IMR-90 (cell line): ENCODE results near the gene ATP1B1. TPM values are rescaled to one million over a fixed set of nuclear protein-coding genes. Genes with fewer than 3 reads are reported as not detected.
A peak's percentile ranks its signal among the peaks of the same experiment; 100 is the strongest.

Source experiments
- ATAC-seq: fragments of 200-7000 bp; cut with Tn5 transposase; 2 replicates; pipeline ENCODE4 v1.9.1; 2020; ENCODE audit warnings: low read depth, mild to moderate bottlenecking, moderate library complexity
- BruUV-seq: library from RNA; stranded (reverse); fragments of 400-500 nt; replicated peaks from 2 replicates; lab custom pipeline; 2021; lab: Mats Ljungman, UMichigan
- CTCF ChIA-PET: fragments of 300-600 bp; formaldehyde crosslinking; extraction: SDS; loops from one replicate; lab custom pipeline; 2021; ENCODE audit warnings: antibody characterized with exemption; lab: Yijun Ruan, JAX
- POLR2A ChIA-PET: fragments of 300-600 bp; sonication (Branson Sonifier 250); formaldehyde crosslinking; loops from one replicate; lab custom pipeline; 2022; ENCODE audit warnings: antibody characterized with exemption; ENCODE audit not compliant: unreplicated experiment; lab: Charles Lee
- DNase-seq: peaks from one replicate; pipeline ENCODE4 v3.0.0; 2013
- H2AFZ ChIP-seq: replicated peaks from 2 replicates; pipeline ENCODE3; 2013; ENCODE audit warnings: low read length, mild to moderate bottlenecking; ENCODE audit not compliant: poor library complexity
- H2AK5ac ChIP-seq: 2 replicates; pipeline ENCODE4 v1.6.1; 2013; ENCODE audit warnings: low read depth, low read length, inconsistent platforms
- H2AK9ac ChIP-seq: replicated peaks from 2 replicates; pipeline ENCODE3; 2013; ENCODE audit warnings: mild to moderate bottlenecking, low read depth, low read length, moderate library complexity; ENCODE audit not compliant: poor library complexity
- H2BK120ac ChIP-seq: 2 replicates; pipeline ENCODE4 v1.6.1; 2013; ENCODE audit warnings: low read depth, low read length, inconsistent platforms
- H2BK15ac ChIP-seq: 3 replicates; pipeline ENCODE4 v1.6.1; 2013; ENCODE audit warnings: low read depth, low read length, inconsistent platforms
- H2BK20ac ChIP-seq: 2 replicates; pipeline ENCODE4 v1.6.1; 2013; ENCODE audit warnings: low read depth, mild to moderate bottlenecking, inconsistent platforms, low read length, moderate library complexity
- H2BK5ac ChIP-seq: 2 replicates; pipeline ENCODE4 v1.6.1; 2013; ENCODE audit warnings: mild to moderate bottlenecking, low read depth, low read length, inconsistent platforms; ENCODE audit not compliant: poor library complexity, severe bottlenecking
- H3K14ac ChIP-seq: replicated peaks from 2 replicates; pipeline ENCODE4 v1.6.1; 2013; ENCODE audit warnings: low read depth, low read length, inconsistent platforms
- H3K18ac ChIP-seq: 2 replicates; pipeline ENCODE4 v1.6.1; 2013; ENCODE audit warnings: low read depth, low read length, control low read depth
- H3K23ac ChIP-seq: 2 replicates; pipeline ENCODE4 v1.6.1; 2013; ENCODE audit warnings: low read depth, low read length, inconsistent platforms
- H3K27ac ChIP-seq: 2 replicates; pipeline ENCODE4 v1.5.1; 2013; ENCODE audit warnings: mild to moderate bottlenecking, control low read depth, low read length; ENCODE audit not compliant: insufficient read depth
- H3K27me3 ChIP-seq: 2 replicates; pipeline ENCODE4 v1.6.1; 2013; ENCODE audit warnings: low read length; ENCODE audit not compliant: control insufficient read depth, insufficient read depth
- H3K36me3 ChIP-seq: 2 replicates; pipeline ENCODE4 v1.6.1; 2013; ENCODE audit warnings: low read length, mixed read lengths; ENCODE audit not compliant: control insufficient read depth, insufficient read depth
- H3K4ac ChIP-seq: 2 replicates; pipeline ENCODE4 v1.6.1; 2013; ENCODE audit warnings: low read depth, low read length, inconsistent platforms
- H3K4me1 ChIP-seq: 2 replicates; pipeline ENCODE4 v1.6.1; 2013; ENCODE audit warnings: low read length, mixed read lengths; ENCODE audit not compliant: control insufficient read depth, insufficient read depth
- H3K4me2 ChIP-seq: 2 replicates; pipeline ENCODE4 v1.6.1; 2013; ENCODE audit warnings: low read depth, mild to moderate bottlenecking, control low read depth, low read length, moderate library complexity
- H3K4me3 ChIP-seq: 2 replicates; pipeline ENCODE4 v1.5.1; 2013; ENCODE audit warnings: low read depth, mild to moderate bottlenecking, control low read depth, low read length, moderate library complexity; ENCODE audit not compliant: insufficient read depth
- H3K56ac ChIP-seq: 2 replicates; pipeline ENCODE4 v1.6.1; 2013; ENCODE audit warnings: low read length, inconsistent platforms; ENCODE audit not compliant: insufficient read depth; ENCODE audit errors: extremely low read depth
- H3K79me1 ChIP-seq, 2 experiments: 2 replicates each; pipeline ENCODE4 v1.6.1; 2013; ENCODE audit warnings: low read length in 2 of 2, inconsistent platforms in 1 of 2, low read depth in 1 of 2
- H3K9ac ChIP-seq: 2 replicates; pipeline ENCODE4 v1.6.1; 2013; ENCODE audit warnings: low read depth, low read length, control low read depth
- H3K9me1 ChIP-seq: 2 replicates; pipeline ENCODE4 v1.6.1; 2013; ENCODE audit warnings: low read length, inconsistent platforms; ENCODE audit not compliant: insufficient read depth
- H3K9me3 ChIP-seq: 2 replicates; pipeline ENCODE4 v1.6.1; 2013; ENCODE audit warnings: low read length; ENCODE audit not compliant: control insufficient read depth, insufficient read depth
- H4K20me1 ChIP-seq: 2 replicates; pipeline ENCODE4 v1.6.1; 2013; ENCODE audit warnings: low read length, inconsistent platforms; ENCODE audit not compliant: insufficient read depth
- H4K5ac ChIP-seq: 2 replicates; pipeline ENCODE4 v1.6.1; 2013; ENCODE audit warnings: mild to moderate bottlenecking, low read depth, low read length, control low read depth
- H4K8ac ChIP-seq, 2 experiments: 2 replicates each; pipeline ENCODE4 v1.6.1; 2013; ENCODE audit warnings: low read depth in 2 of 2, low read length in 2 of 2, control low read depth in 1 of 2, inconsistent platforms in 1 of 2
- H4K91ac ChIP-seq: 2 replicates; pipeline ENCODE4 v1.6.1; 2013; ENCODE audit warnings: low read depth, low read length, inconsistent platforms; ENCODE audit not compliant: insufficient read depth
- CEBPB ChIP-seq: IDR thresholded peaks from 2 replicates; pipeline ENCODE4 v1.6.1; 2012; ENCODE audit warnings: low read depth, low read length, improper control_type of control experiment
- CHD1 ChIP-seq: IDR thresholded peaks from 2 replicates; pipeline ENCODE4 v1.6.1; 2012; ENCODE audit warnings: low read depth, low read length, improper control_type of control experiment
- ELK1 ChIP-seq: fragments of 150-350 bp; IDR thresholded peaks from 2 replicates; pipeline ENCODE4 v1.6.1; 2016; ENCODE audit warnings: low read depth, mild to moderate bottlenecking, low read length, moderate library complexity, borderline replicate concordance
- FOS ChIP-seq: fragments of 150-350 bp; IDR thresholded peaks from 2 replicates; pipeline ENCODE4 v1.6.1; 2016; ENCODE audit warnings: low read depth, low read length
- MAFK ChIP-seq: IDR thresholded peaks from 2 replicates; pipeline ENCODE4 v1.6.1; 2012; ENCODE audit warnings: low read depth, low read length, improper control_type of control experiment
- MAZ ChIP-seq: IDR thresholded peaks from 2 replicates; pipeline ENCODE4 v1.6.1; 2012; ENCODE audit warnings: low read depth, mild to moderate bottlenecking, low read length, improper control_type of control experiment, moderate library complexity, borderline replicate concordance
- MXI1 ChIP-seq: IDR thresholded peaks from 2 replicates; pipeline ENCODE4 v1.6.1; 2012; ENCODE audit warnings: low read depth, mild to moderate bottlenecking, low read length, moderate library complexity, borderline replicate concordance
- NFE2L2 ChIP-seq: fragments of 150-350 bp; IDR thresholded peaks from 2 replicates; pipeline ENCODE4 v1.6.1; 2016; ENCODE audit warnings: low read depth, mild to moderate bottlenecking, low read length
- POLR2A ChIP-seq: IDR thresholded peaks from 2 replicates; pipeline ENCODE4 v1.6.1; 2012; ENCODE audit warnings: mild to moderate bottlenecking, low read depth, low read length
- RAD21 ChIP-seq: IDR thresholded peaks from 2 replicates; pipeline ENCODE4 v1.6.1; 2012; ENCODE audit warnings: low read length, improper control_type of control experiment
- RCOR1 ChIP-seq: IDR thresholded peaks from 2 replicates; pipeline ENCODE4 v1.6.1; 2012; ENCODE audit warnings: mild to moderate bottlenecking, low read length, improper control_type of control experiment; ENCODE audit not compliant: insufficient replicate concordance
- RFX5 ChIP-seq: IDR thresholded peaks from 2 replicates; pipeline ENCODE4 v1.8.0; 2012; ENCODE audit warnings: low read depth, mild to moderate bottlenecking, low read length, moderate library complexity
- SMC3 ChIP-seq: fragments of 150-350 bp; IDR thresholded peaks from 2 replicates; pipeline ENCODE4 v1.6.1; 2016; ENCODE audit warnings: low read depth, mild to moderate bottlenecking, antibody characterized with exemption, low read length, moderate library complexity
- USF2 ChIP-seq: fragments of 150-350 bp; IDR thresholded peaks from 2 replicates; pipeline ENCODE4 v1.6.1; 2017; ENCODE audit warnings: mild to moderate bottlenecking, antibody characterized with exemption, low read length, low read depth
- WGBS, 2 experiments: methylation state at CpG; one replicate each; pipeline versions ENCODE4 v1.1.5 to v1.1.7; 2013; ENCODE audit warnings: missing lambda C conversion rate in 2 of 2; ENCODE audit not compliant: insufficient read length in 1 of 2; ENCODE audit errors: extremely low coverage in 2 of 2; 5-methylcytosine and 5-hydroxymethylcytosine counted together
- dilution Hi-C: fragments of 300-500 bp; cut with HindIII; formaldehyde crosslinking; loops from one replicate; pipeline ENCODE4 v1.14.3; 2018; ENCODE audit warnings: low sequenced_read_pairs; ENCODE audit not compliant: unreplicated experiment
- in situ Hi-C: fragments of 300-500 bp; cut with MboI; formaldehyde crosslinking; loops from 3 replicates; pipeline ENCODE4 v1.14.3; 2019; ENCODE audit warnings: low sequenced_read_pairs, inconsistent platforms, mixed read lengths
- intact Hi-C: fragments of 100-400 bp; cut with micrococcal nuclease; formaldehyde crosslinking; loops from 2 replicates; pipeline ENCODE4 v1.10.0; 2022
- polyA plus RNA-seq, 3 experiments: library from polyadenylated mRNA; depleted of rRNA; stranded (reverse); fragments of >200 nt; gene quantifications; 2 replicates each; pipeline ENCODE4 v1.2.3, GENCODE V29; 2012; ENCODE audit warnings: low replicate concordance in 1 of 3
- total RNA-seq: library from RNA; depleted of rRNA; stranded (reverse); fragments of >200 nt; gene quantifications from 2 replicates; pipeline ENCODE4 v1.2.3, GENCODE V29; 2012

ATP1B1 gene
- total and polyA plus RNA-seq, 2 of the 4 experiments (the other 2 are of a cell fraction): 14.5 to 22.1 TPM

- peak overlapping the region; percentile 21; the same call in 1 of the 2 replicates for H3K9ac ChIP-seq
Observed at GRCh38 chr1:169113613-169114119, 7.2 kb downstream of the ATP1B1 start.

More at GRCh38 chr1:169113613-169114119, 7.2 kb downstream of the ATP1B1 start:
- H4K8ac ChIP-seq: peak overlapping the region; percentile 78 to 89
- no peak overlapping the region for H3K4me3 ChIP-seq
- peak overlapping the region; percentile 97 for H2BK20ac ChIP-seq
- TF ChIP-seq NFE2L2 (no peak), MAFK (no peak), SMC3 (no peak), ELK1 (no peak), RAD21 (no peak), RFX5 (no peak), MXI1 (no peak), MAZ (no peak), CEBPB (no peak), FOS (peak; percentile 78), RCOR1 (peak; percentile 74), CHD1 (no peak), USF2 (no peak), POLR2A (0 out of 2 replicates have a peak, but pooled peaks have one; percentile 37)
- peak overlapping the region; percentile 97 for H2BK5ac ChIP-seq
- H4K5ac ChIP-seq: peak overlapping the region; percentile 91
- no TSS peak for BruUV-seq
- POLR2A ChIA-PET: no interaction called here
- CTCF ChIA-PET: no interaction called here
- H3K9me1 ChIP-seq: peaks cover 25% of the 10 kb centered on the region
- peak overlapping the region; percentile 97 for H4K91ac ChIP-seq
- dilution Hi-C loops (no loop called here), intact Hi-C loops (no loop called here), in situ Hi-C loops (loop anchor here (10.0 to 25.0 kb wide), 3 partner anchors 371 to 1599 kb away; partner anchors contain the start of genes GPR161 and SLC19A2)
- peaks cover 14 to 73% of the 10 kb centered on the region in 2 experiments; a peak in 3 of 4 replicates for H3K79me1 ChIP-seq
- peak overlapping the region; percentile 75 for H2AFZ ChIP-seq
- H2BK15ac ChIP-seq: peak overlapping the region; percentile 88; the same call in 1 of the 3 replicates
- H2AK5ac ChIP-seq: peak overlapping the region; percentile 85
- H3K27me3 ChIP-seq: no peaks in the 10 kb centered on the region
- H3K56ac ChIP-seq: peak overlapping the region; percentile 79
- no CpG with 5 or more reads among the region's 4 CpGs for WGBS, 2 experiments
- H3K4me1 ChIP-seq: peaks cover 38% of the 10 kb centered on the region
- H3K18ac ChIP-seq: peak overlapping the region; percentile 78
- ATAC-seq: peak; percentile 75
- H3K4ac ChIP-seq: peak overlapping the region; percentile 97
- peak overlapping the region; percentile 16 for H3K4me2 ChIP-seq
- peak overlapping the region; percentile 98 for H2BK120ac ChIP-seq
- H3K14ac ChIP-seq: peak overlapping the region; percentile 94
- peak; percentile 95 for DNase-seq
- H2AK9ac ChIP-seq: peak overlapping the region; percentile 79
- peaks cover 4% of the 10 kb centered on the region; the same call in 1 of the 2 replicates for H3K36me3 ChIP-seq
- H4K20me1 ChIP-seq: no peaks in the 10 kb centered on the region
- H3K9me3 ChIP-seq: no peaks in the 10 kb centered on the region
- peak overlapping the region; percentile 96 for H3K23ac ChIP-seq
- peak overlapping the region; percentile 94 for H3K27ac ChIP-seq
